DMS79 treated with DMSO at 0.1 percent for 48 hours (cell line): Measurements from ENCODE around the gene ILK.

Source experiments
- DNase-seq: peaks from one replicate; lab custom pipeline; 2025; lab: John Stamatoyannopoulos, UW

Gene ILK

GRCh38 chr11:6656936-6657335, 53.4 kb downstream of the ILK start:
- DNase-seq, result no peak

- no peak for DNase-seq
These were observed 53.8 kb downstream of the ILK start for GRCh38 chr11:6657346-6657745.

- DNase-seq, result no peak
These were observed 55.1 kb downstream of the ILK start for GRCh38 chr11:6658647-6659046.
